Measurements from ENCODE around the gene CD209. TPM values are rescaled to one million over a fixed set of nuclear protein-coding genes. Genes with fewer than 3 reads are reported as not detected.

Gene CD209
- total and polyA plus RNA-seq, 12 donors = 0.67 to 50.6 (median 14.8) TPM

- 62 to 72% (median 66%) methylated on average over 7 of the region's 7 CpGs for WGBS, 4 donors
- H3K9me3 ChIP-seq (replicated peaks in 1 of 3) = no peaks in the 10 kb centered on the region
- TF ChIP-seq POLR2A (IDR thresholded peaks at IDR 0.05) (no peak), CTCF (IDR thresholded peaks at IDR 0.05) (no peak)
- no peak overlapping the region for H3K4me3 ChIP-seq
- H3K36me3 ChIP-seq (replicated peaks in 1 of 2) = no peaks in the 10 kb centered on the region
- H3K27ac ChIP-seq = no peak overlapping the region
- no peaks in the 10 kb centered on the region for H3K27me3 ChIP-seq
- H3K4me1 ChIP-seq (replicated peaks in 1 of 2) = peaks cover 7 to 18% of the 10 kb centered on the region in 2 donors
- no peak for DNase-seq
- intact Hi-C loops (cut with DNase I) = loop anchor here in 1 of 2 donors (10.0 kb wide), 2 partner anchors 107 to 427 kb away; partner anchors contain the start of gene TRAPPC5
These were observed 44.9 kb upstream of the CD209 start for GRCh38 chr19:7792281-7792680.

- DNase-seq = no peak
These were observed 43.1 kb upstream of the CD209 start for GRCh38 chr19:7790416-7790815.

GRCh38 chr19:7789447-7789846 lies 42.1 kb upstream of the CD209 start:
- no peaks in the 10 kb centered on the region for H3K27me3 ChIP-seq
- no peak for DNase-seq

More at GRCh38 chr19:7790416-7790815, 43.1 kb upstream of the CD209 start:
- peaks cover 7 to 24% of the 10 kb centered on the region in 2 donors for H3K4me1 ChIP-seq (replicated peaks in 1 of 2)
- no peaks in the 10 kb centered on the region for H3K27me3 ChIP-seq
- no peaks in the 10 kb centered on the region for H3K36me3 ChIP-seq (replicated peaks in 1 of 2)
- no peaks in the 10 kb centered on the region for H3K9me3 ChIP-seq (replicated peaks in 1 of 3)
- 87 to 95% (median 93%) methylated on average over 6 to 14 of the region's 14 CpGs for WGBS, 4 donors
- H3K4me3 ChIP-seq = no peak overlapping the region
- TF ChIP-seq CTCF (IDR thresholded peaks at IDR 0.05) (no peak), POLR2A (IDR thresholded peaks at IDR 0.05) (no peak)
- H3K27ac ChIP-seq = no peak overlapping the region
- intact Hi-C loops (cut with DNase I) = loop anchor here in 1 of 2 donors (10.0 kb wide), 2 partner anchors 106 to 426 kb away; partner anchors contain the start of gene TRAPPC5

GRCh38 chr19:7788933-7789323 lies 41.6 kb upstream of the CD209 start:
- Histone ChIP-seq H3K27ac (no peak overlapping the region), H3K4me1 (replicated peaks in 1 of 2) (peaks cover 7 to 24% of the 10 kb centered on the region in 2 donors), H3K36me3 (replicated peaks in 1 of 2) (no peaks in the 10 kb centered on the region), H3K4me3 (peak overlapping the region in 1 of 4 donors; percentile 43), H3K9me3 (replicated peaks in 1 of 3) (no peaks in the 10 kb centered on the region), H3K27me3 (no peaks in the 10 kb centered on the region)
- WGBS, 4 donors = 0 to 6% (median 1%) methylated on average over 2 to 23 of the region's 23 CpGs
- intact Hi-C loops (cut with DNase I) = no loop called here
- peak in 3 of 7 donors; percentile 29 to 35 (median 32) for DNase-seq
- TF ChIP-seq POLR2A (IDR thresholded peaks at IDR 0.05) (no peak), CTCF (IDR thresholded peaks at IDR 0.05) (no peak)

More at GRCh38 chr19:7789447-7789846, 42.1 kb upstream of the CD209 start:
- H3K36me3 ChIP-seq (replicated peaks in 1 of 2) = no peaks in the 10 kb centered on the region
- TF ChIP-seq POLR2A (IDR thresholded peaks at IDR 0.05) (no peak), CTCF (IDR thresholded peaks at IDR 0.05) (no peak)
- no peak overlapping the region for H3K27ac ChIP-seq
- intact Hi-C loops (cut with DNase I) = no loop called here
- peak overlapping the region in 1 of 4 donors; percentile 43 for H3K4me3 ChIP-seq
- H3K9me3 ChIP-seq (replicated peaks in 1 of 3) = no peaks in the 10 kb centered on the region
- H3K4me1 ChIP-seq (replicated peaks in 1 of 2) = peaks cover 7 to 24% of the 10 kb centered on the region in 2 donors
- WGBS, 4 donors = 21 to 75% (median 44%) methylated on average over 2 to 31 of the region's 31 CpGs
